ENCODE data around the gene TRMT112. TPM values are rescaled to one million over a fixed set of nuclear protein-coding genes. Genes with fewer than 3 reads are reported as not detected.

Gene TRMT112
- total RNA-seq, 1 donor from 2014 or later = 587 TPM

DNA sequence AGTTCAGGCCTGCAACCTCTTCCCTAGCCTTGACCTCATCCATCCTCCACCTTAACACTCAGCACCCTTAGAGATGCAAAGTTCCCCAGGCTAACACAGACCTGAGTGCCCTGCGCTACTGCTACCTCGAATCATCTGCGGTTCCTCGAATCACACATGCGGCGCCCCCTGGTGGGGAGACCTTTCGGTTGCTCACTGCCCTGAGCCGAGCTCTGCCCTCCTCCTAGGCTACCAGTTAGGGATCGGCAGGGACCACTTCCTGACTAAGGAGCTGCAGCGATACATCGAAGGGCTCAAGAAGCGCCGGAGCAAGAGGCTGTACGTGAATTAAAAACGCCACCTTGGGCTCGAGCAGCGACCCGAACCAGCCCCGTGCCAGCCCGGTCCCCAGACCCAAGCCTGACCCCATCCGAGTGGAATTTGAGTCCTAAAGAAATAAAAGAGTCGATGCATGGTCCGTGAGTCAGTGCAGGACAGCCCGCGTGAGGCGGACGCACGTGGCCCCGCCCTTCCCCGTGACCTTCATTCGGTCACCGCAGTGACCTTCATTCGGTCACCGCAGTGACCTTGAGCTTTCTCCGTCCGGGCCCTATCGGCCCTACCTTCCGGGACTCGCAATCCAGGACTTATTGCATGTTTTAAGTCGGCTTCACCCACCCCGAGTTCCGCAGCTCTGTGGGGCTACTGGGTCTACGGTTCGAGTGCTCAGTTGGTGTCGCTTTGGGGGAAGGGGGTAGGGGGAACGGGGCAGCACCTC lies 12.9 kb downstream of the TRMT112 start:
- no peak for FAIRE-seq
- peaks cover 4% of the 10 kb centered on the region for H3K36me3 ChIP-seq (ENCODE audit: control insufficient read depth, insufficient read depth, low read length)
- peak; percentile 93 for TF ChIP-seq CTCF (IDR thresholded peaks at IDR 0.05; ENCODE audit: insufficient read depth, low read length, severe bottlenecking)
- H3K4me3 ChIP-seq (ENCODE audit: low read depth, low read length) = peak overlapping the region; percentile 51
- peaks cover 10% of the 10 kb centered on the region for H3K27me3 ChIP-seq (ENCODE audit: control insufficient read depth, insufficient read depth, low read length)
- peak; percentile 81 for DNase-seq (ENCODE audit: low read depth)

GRCh38 chr11:64304032-64304315 lies 13.4 kb downstream of the TRMT112 start:
- FAIRE-seq (no peak), DNase-seq (ENCODE audit: low read depth) (no peak)
- no peak for TF ChIP-seq CTCF (IDR thresholded peaks at IDR 0.05; ENCODE audit: insufficient read depth, low read length, severe bottlenecking)
- Histone ChIP-seq H3K27me3 (ENCODE audit: control insufficient read depth, insufficient read depth, low read length) (peaks cover 12% of the 10 kb centered on the region), H3K4me3 (ENCODE audit: low read depth, low read length) (no peak overlapping the region), H3K36me3 (ENCODE audit: control insufficient read depth, insufficient read depth, low read length) (peaks cover 4% of the 10 kb centered on the region)

DNA sequence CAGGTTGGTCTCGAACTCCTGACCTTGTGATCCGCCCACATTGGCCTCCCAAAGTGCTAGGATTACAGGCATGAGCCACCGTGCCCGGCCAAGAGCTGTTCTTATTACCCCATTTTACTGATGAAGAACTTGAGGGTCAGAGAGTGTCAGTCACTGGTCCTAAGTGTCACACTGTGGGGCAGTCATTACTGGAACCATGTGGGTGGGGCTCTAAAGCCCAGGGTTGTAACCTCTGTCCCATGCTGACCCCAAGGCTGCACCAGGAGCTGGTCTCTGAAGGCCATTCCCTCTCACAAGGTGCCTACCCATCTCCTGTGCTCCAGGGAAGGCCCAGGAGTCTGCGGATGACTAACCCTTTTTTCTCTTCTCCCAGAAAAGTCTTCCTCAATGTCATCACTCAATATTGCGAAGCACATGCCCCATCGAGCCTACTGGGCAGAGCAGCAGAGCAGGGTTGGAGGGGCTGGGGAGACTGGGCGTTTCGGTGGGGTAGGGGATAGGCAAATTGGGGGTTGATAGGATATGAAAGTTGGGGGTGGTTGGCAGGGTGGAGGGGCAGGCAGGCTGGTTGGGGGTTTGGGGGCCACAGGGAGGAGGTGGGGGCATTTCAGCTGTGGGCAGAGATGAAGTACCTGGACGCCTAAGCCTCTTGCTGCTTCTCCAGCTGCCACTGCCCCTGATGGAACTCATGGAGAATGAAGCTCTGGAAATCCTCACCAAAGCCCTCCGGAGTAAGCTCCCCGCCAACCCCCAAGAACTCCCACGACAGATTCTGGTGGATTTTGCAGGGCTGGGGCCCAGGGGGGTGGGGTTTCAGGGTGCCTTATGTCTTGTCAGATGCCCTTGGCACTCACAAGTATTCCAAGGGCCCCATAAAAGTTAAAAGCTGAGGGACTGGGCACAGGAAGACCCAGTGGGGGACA lies 14.0 kb downstream of the TRMT112 start:
- peaks cover 14% of the 10 kb centered on the region for H3K27me3 ChIP-seq (ENCODE audit: control insufficient read depth, insufficient read depth, low read length)
- TF ChIP-seq CTCF (IDR thresholded peaks at IDR 0.05; ENCODE audit: insufficient read depth, low read length, severe bottlenecking) = no peak
- no peak overlapping the region for H3K4me3 ChIP-seq (ENCODE audit: low read depth, low read length)
- H3K36me3 ChIP-seq (ENCODE audit: control insufficient read depth, insufficient read depth, low read length) = peaks cover 4% of the 10 kb centered on the region
- DNase-seq (ENCODE audit: low read depth) (no peak), FAIRE-seq (no peak)

DNA sequence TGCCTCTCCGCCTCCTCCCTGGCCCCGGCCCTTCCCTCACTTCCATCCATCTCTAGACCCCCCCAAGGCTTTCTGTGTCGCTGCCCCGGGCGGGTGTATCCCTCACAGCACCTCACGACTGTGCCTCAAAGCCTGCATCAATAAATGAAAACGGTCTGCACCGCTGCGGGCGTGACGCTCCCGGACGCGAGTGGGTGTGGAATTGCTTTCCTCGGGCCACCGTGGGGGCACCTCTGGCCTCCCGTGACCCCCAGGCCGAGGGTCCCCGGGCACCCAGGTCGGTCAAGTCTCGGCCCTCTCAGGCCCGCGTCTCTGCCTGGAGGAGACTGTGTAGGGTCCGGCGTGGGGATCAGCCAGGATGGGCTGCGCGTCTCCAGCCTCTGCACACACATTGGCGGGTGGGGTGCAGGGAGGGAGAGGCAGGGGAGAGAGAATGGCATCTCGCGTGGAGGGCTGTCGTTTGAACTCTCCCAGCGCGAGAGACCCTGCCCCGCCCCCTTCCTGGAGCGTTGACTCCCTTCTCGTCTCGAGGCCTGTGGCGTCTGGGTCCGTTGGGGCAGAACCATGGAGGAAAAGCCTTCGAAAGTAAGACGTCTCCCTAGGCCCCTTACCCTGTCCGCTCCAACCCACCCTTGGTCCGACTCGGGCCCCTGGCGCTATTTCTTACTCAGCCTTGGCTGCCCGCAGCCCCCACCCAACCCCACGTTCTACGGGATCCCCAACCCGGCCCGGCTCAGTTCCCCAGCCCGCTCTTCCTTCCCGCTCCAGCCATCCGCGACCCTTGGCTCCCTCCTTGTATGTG lies 17.3 kb downstream of the TRMT112 start, which contains the start of gene CATSPERZ:
TSS of gene CATSPERZ (plus strand) at position 512 of the 802 bp plus-strand sequence. CDS start at position 565, 53 bp downstream.
- no peak for TF ChIP-seq CTCF (IDR thresholded peaks at IDR 0.05; ENCODE audit: insufficient read depth, low read length, severe bottlenecking)
- peaks cover 31% of the 10 kb centered on the region for H3K27me3 ChIP-seq (ENCODE audit: control insufficient read depth, insufficient read depth, low read length)
- H3K36me3 ChIP-seq (ENCODE audit: control insufficient read depth, insufficient read depth, low read length) = no peaks in the 10 kb centered on the region
- DNase-seq (ENCODE audit: low read depth) (no peak), FAIRE-seq (no peak)
- peak within 1 kb of the TSS; percentile 19 for H3K4me3 ChIP-seq (ENCODE audit: low read depth, low read length)

DNA sequence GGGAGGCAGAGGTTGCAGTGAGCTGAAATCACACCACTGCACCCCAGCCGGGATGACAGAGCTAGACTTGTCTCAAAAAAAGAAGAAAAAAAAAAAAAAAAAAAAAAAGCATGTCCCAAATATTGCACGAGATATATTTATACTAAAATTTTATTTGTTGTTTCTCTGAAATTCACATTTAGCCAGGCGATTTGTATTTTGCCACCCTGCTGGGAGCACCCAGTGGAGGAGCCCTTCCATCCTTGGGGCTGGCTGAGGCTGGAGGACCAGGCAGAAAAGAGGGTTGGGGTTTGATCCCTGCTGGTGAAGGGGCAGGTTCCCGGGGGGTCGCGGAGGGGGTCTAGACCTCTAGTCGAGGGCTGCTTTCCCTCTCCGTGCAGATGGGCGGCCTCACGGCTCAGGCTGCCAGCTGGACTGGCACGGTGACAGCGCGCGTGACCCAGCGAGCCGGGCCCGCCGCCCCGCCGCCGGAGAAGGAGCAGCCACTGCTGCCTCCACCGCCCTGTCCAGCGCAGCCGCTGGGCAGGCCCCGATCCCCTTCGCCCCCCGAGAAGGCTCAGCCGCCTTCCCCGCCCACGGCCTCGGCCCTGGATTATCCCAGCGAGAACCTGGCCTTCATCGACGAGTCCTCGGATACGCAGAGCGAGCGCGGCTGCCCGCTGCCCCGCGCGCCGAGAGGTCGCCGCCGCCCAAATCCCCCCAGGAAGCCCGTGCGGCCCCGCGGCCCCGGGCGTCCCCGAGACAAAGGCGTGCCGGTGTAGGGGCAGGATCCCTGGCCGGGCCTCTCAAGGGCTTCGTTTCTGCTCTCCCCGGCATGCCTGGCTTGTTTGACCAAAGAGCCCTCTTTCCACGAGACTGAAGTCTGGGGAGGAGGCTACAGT lies 18.2 kb downstream of the TRMT112 start:
- Histone ChIP-seq H3K4me3 (ENCODE audit: low read depth, low read length) (peak overlapping the region; percentile 13), H3K27me3 (ENCODE audit: control insufficient read depth, insufficient read depth, low read length) (peaks cover 34% of the 10 kb centered on the region), H3K36me3 (ENCODE audit: control insufficient read depth, insufficient read depth, low read length) (no peaks in the 10 kb centered on the region)
- FAIRE-seq (no peak), DNase-seq (ENCODE audit: low read depth) (no peak)
- TF ChIP-seq CTCF (IDR thresholded peaks at IDR 0.05; ENCODE audit: insufficient read depth, low read length, severe bottlenecking) = no peak

All from bronchial epithelial cell (primary cell).